IPS-18a (cell line): Measurements from ENCODE around the gene VEGFB.

Experiments used
- H3K27ac ChIP-seq: one replicate; pipeline ENCODE4 v1.5.1; 2013; ENCODE audit warnings: low read length
- H3K27me3 ChIP-seq: one replicate; pipeline ENCODE4 v1.6.1; 2013; ENCODE audit warnings: mild to moderate bottlenecking, low read length; ENCODE audit not compliant: control insufficient read depth, insufficient read depth
- H3K36me3 ChIP-seq: one replicate; pipeline ENCODE4 v1.6.1; 2013; ENCODE audit warnings: low read depth, low read length; ENCODE audit not compliant: control insufficient read depth
- H3K4me1 ChIP-seq: one replicate; pipeline ENCODE4 v1.6.1; 2013; ENCODE audit warnings: low read depth, low read length; ENCODE audit not compliant: control insufficient read depth
- H3K4me3 ChIP-seq: one replicate; pipeline ENCODE4 v1.5.1; 2013; ENCODE audit warnings: low read length
- H3K9ac ChIP-seq: one replicate; pipeline ENCODE4 v1.6.1; 2013; ENCODE audit warnings: mild to moderate bottlenecking, low read length, moderate library complexity
- H3K9me3 ChIP-seq: one replicate; pipeline ENCODE4 v1.6.1; 2013; ENCODE audit warnings: low read depth, low read length; ENCODE audit not compliant: control insufficient read depth

Gene VEGFB

DNA sequence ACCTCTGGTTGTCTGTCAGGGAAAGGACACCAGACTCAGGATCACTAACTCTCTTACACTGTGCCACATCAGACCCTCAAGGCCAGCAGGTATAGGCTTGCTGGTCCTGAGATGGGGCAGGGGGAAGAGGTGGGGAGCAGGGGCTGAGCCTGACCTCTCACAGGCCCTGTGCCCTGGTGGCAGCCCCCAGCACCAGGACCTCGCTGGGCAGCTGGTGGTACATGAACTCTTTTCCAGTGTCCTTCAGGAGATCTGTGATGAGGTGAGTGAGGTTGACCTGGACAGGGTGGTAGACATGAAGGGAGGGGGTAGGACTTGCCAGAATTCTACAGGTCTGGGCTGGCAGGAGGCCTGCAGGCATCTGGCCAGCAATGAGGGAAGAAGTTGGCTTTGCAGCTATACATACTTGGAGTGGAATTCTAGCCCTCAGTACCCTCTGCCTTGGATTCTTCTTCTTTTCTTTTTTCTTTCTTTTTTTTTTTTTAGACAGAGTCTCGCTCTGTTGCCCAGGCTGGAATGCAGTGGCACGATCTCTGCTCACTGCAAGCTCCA is 6.9 kb upstream of the VEGFB start:
- no peaks in the 10 kb centered on the region for H3K36me3 ChIP-seq
- H3K9me3 ChIP-seq, result no peaks in the 10 kb centered on the region
- H3K4me3 ChIP-seq, result no peak overlapping the region
- no peak overlapping the region for H3K9ac ChIP-seq
- H3K4me1 ChIP-seq, result peaks cover 4% of the 10 kb centered on the region
- H3K27ac ChIP-seq, result no peak overlapping the region
- H3K27me3 ChIP-seq, result peaks cover 9% of the 10 kb centered on the region

DNA sequence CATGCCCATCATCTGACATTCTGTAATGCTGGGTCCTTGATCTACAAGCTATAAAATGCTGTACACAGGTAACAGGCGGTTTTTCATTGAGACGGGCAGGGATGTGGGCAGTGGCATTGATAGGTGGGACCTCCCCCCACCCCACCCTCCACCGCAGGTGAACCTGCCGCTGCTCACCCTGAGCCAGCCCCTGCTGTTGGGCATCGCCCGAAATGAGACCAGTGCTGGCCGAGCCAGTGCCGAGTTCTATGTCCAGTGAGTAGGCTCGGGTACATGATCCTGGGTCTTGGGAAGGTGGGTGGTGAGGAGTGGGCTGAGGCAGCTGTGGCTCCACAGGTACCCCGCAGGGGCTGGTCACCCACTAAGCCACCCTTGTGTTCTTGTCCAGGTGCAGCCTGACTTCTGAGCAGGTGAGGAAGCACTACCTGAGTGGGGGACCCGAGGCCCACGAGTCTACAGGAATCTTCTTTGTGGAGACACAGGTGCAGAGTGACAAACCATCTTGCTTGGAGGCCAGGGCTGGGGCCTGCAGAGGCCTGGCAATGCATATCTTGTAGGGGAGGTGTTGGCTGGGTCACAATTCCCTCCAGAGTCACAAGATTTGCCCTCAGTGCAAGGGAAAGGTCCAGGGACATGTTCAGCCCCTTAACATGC is 5.2 kb upstream of the VEGFB start:
- H3K4me1 ChIP-seq, result peaks cover 4% of the 10 kb centered on the region
- H3K27ac ChIP-seq, result no peak overlapping the region
- no peaks in the 10 kb centered on the region for H3K9me3 ChIP-seq
- H3K9ac ChIP-seq, result no peak overlapping the region
- H3K27me3 ChIP-seq, result peaks cover 24% of the 10 kb centered on the region
- no peak overlapping the region for H3K4me3 ChIP-seq
- no peaks in the 10 kb centered on the region for H3K36me3 ChIP-seq

DNA sequence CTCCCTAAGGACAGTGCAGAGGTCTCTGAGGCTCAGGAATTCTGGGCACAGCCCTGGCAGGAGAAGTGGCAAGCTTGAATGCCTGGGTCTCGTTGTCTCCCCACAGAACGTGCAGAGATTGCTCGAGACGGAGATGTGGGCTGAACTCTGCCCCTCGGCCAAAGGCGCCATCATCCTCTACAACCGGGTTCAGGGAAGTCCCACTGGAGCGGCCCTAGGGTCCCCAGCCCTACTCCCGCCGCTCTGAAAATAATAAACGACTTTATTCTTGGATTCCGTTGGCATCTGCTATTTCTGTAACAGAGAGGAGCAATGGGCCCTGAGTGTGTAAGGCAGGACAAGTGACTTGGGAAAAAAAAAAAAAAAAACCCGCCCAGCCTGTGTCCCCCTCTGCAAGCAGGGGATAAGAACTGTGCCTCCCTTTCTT is 4.6 kb upstream of the VEGFB start:
- H3K9ac ChIP-seq, result no peak overlapping the region
- no peaks in the 10 kb centered on the region for H3K36me3 ChIP-seq
- peaks cover 24% of the 10 kb centered on the region for H3K27me3 ChIP-seq
- no peaks in the 10 kb centered on the region for H3K9me3 ChIP-seq
- peaks cover 4% of the 10 kb centered on the region for H3K4me1 ChIP-seq
- H3K4me3 ChIP-seq, result peak overlapping the region; percentile 73
- no peak overlapping the region for H3K27ac ChIP-seq

DNA sequence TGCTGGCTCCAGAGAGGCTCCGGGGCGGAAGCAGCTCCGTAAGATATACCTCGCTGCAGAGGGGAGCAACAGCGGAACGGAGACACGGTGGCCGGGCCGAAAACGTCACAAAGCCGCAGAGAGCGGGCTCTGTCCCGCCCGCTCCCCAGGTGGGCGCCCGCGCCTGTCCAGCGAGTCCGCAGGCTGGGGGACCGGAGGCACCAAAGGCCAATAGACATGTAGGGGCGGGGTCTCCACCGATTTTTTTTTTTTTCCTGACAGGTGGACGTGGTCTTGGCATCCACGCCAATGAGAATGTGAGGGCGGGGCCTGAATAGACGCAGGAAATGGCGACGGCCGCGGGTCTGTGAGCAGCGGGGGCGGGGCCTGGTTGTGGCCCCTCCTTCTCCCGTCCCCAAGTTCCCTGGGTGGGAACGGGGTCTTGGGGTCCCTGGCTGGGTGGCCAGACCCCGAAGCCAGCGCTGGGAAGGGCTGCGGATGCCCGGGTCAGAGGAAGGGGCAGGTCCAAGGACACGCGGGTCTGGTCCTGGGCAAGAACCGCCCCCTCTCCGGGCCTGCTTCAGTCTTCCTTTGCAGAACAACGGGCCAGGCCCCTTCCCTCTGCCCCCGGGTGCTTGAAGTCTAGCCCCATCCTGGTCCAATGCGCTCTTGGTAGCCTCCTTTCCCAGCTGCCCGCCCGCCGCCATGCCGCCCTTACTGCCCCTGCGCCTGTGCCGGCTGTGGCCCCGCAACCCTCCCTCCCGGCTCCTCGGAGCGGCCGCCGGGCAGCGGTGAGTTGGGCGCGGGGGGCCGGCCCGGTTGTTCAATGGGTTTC is 4.0 kb upstream of the VEGFB start, which contains the start of gene DNAJC4:
Gene DNAJC4 (plus strand): TSS at position 378 of the 814 bp plus-strand sequence. CDS start 307 bp downstream, at position 685.
- H3K27ac ChIP-seq, result no peak within 1 kb of the TSS
- H3K27me3 ChIP-seq, result peaks cover 28% of the 10 kb centered on the region
- peak within 1 kb of the TSS; percentile 47 for H3K9ac ChIP-seq
- H3K4me3 ChIP-seq, result peak within 1 kb of the TSS; percentile 73
- H3K36me3 ChIP-seq, result no peaks in the 10 kb centered on the region
- H3K9me3 ChIP-seq, result no peaks in the 10 kb centered on the region
- H3K4me1 ChIP-seq, result peaks cover 4% of the 10 kb centered on the region

DNA sequence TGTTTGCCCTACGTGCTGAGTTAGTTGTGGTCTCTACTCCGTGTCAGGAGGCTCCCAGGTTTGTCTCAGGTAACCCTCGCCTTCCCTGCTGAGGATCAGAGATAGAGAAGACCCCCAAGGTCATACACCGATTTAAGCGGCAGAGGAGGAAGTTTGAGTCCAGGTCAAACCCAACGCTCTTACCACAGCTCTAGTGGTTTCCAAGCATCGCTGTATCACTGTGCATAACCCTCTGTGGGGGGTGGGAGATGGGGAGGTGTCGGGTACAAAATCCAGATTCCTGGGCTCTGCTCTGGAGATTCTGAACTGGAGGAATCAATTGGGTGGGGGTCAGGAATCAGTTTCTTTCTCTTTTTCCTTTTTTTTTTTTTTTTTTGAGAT is 3.4 kb upstream of the VEGFB start:
- peak overlapping the region; percentile 73 for H3K4me3 ChIP-seq
- H3K27ac ChIP-seq, result no peak overlapping the region
- H3K36me3 ChIP-seq, result no peaks in the 10 kb centered on the region
- H3K27me3 ChIP-seq, result peaks cover 30% of the 10 kb centered on the region
- peak overlapping the region; percentile 47 for H3K9ac ChIP-seq
- peaks cover 4% of the 10 kb centered on the region for H3K4me1 ChIP-seq
- H3K9me3 ChIP-seq, result no peaks in the 10 kb centered on the region

DNA sequence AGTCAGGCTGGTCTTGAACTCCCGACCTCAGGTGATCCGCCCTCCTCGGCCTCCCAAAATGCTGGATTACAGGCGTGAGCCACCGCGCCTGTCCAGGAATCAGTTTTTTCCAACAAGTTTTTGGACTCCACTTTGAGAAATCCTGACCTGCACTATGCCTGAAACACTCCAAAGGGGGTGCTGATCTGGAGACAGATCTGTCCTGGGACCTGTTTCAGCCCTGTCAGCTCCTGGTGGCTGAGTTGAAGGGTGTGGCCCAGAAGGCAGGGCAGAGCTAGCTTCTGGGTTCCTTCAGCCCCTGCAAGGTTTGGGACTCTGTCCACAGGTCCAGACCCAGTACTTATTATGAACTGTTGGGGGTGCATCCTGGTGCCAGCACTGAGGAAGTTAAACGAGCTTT is 2.8 kb upstream of the VEGFB start:
- H3K9me3 ChIP-seq, result no peaks in the 10 kb centered on the region
- H3K27ac ChIP-seq, result no peak overlapping the region
- H3K27me3 ChIP-seq, result peaks cover 30% of the 10 kb centered on the region
- peaks cover 4% of the 10 kb centered on the region for H3K4me1 ChIP-seq
- H3K4me3 ChIP-seq, result no peak overlapping the region
- no peaks in the 10 kb centered on the region for H3K36me3 ChIP-seq
- H3K9ac ChIP-seq, result no peak overlapping the region

DNA sequence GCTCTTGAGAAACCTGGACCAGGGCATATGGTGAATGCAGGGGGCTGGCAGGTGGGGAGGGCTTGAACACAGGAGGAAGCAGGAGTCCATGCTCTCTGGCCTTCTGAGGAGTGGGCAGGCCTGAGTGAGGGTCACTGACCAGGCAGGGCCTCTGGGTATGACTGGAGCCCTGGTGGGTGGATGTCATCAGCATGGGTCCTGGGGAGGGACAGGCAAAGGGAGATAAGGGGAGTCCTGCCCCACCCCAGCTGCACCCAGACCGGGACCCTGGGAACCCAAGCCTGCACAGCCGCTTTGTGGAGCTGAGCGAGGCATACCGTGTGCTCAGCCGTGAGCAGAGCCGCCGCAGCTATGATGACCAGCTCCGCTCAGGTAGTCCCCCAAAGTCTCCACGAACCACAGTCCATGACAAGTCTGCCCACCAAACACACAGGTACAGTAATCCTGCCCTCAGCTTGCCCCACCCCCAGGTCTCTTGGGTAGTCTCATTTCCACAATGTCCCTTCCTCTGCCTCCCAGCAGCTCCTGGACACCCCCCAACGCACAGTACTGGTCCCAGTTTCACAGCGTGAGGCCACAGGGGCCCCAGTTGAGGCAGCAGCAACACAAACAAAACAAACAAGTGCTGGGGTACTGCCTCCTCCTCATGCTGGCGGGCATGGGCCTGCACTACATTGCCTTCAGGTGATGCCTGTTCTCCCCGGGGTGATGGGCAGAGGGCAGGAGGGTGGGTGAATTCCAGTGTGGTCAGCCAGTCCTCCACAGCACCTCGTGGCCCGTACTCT is 2.0 kb upstream of the VEGFB start:
- no peak overlapping the region for H3K27ac ChIP-seq
- peaks cover 4% of the 10 kb centered on the region for H3K4me1 ChIP-seq
- H3K4me3 ChIP-seq, result no peak overlapping the region
- H3K9me3 ChIP-seq, result no peaks in the 10 kb centered on the region
- H3K36me3 ChIP-seq, result no peaks in the 10 kb centered on the region
- no peak overlapping the region for H3K9ac ChIP-seq
- H3K27me3 ChIP-seq, result peaks cover 30% of the 10 kb centered on the region

DNA sequence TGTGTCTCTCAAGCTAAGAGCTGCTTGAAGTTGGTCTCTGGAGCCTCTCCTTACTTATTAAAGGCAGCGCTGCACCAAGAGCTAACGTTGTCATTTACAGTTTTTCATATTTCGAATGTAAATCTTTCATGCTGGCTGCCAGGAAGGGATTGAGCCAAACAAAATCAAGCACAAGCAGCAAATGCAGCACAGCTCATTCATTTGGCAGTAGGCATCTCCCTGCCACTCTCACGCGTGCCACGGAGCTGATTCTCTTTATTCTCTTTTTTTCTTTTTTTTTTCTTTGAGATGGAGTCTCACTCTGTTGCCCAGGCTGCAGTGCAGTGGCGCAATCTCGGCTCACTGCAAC is 1.4 kb upstream of the VEGFB start:
- Histone ChIP-seq H3K4me3 (no peak overlapping the region), H3K27ac (no peak overlapping the region), H3K4me1 (peaks cover 4% of the 10 kb centered on the region), H3K27me3 (peaks cover 30% of the 10 kb centered on the region), H3K9me3 (no peaks in the 10 kb centered on the region), H3K36me3 (no peaks in the 10 kb centered on the region), H3K9ac (no peak overlapping the region)

DNA sequence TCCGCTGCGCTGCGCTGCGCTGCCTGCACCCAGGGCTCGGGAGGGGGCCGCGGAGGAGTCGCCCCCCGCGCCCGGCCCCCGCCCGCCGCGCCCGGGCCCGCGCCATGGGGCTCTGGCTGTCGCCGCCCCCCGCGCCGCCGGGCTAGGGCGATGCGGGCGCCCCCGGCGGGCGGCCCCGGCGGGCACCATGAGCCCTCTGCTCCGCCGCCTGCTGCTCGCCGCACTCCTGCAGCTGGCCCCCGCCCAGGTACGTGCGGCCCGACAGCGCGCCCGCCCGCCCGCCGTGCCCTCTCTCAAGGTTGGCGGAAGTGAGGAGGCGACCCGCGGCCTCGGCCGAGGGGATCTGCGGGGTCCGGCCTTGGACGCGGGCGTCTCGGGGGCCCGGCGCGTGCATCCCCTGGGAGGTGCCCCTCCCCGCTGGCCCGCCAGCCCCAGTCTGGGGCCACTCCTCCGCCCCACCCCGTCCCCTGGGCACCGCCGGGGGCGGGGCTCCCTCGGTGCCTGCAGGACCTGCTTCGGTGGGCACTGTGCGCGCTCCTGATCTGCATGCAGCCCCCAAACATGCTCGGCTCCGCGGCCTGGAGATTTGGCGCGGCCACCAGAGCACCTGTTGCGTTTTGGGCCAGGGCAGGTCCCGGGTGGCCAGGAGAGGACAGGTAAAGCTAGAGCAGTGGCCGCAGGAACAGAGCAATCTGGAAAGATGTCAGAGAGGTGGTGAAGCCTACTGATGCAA is 429 bp downstream of the VEGFB start:
- Histone ChIP-seq H3K4me3 (peak overlapping the region; percentile 53), H3K9me3 (no peaks in the 10 kb centered on the region), H3K4me1 (peaks cover 4% of the 10 kb centered on the region), H3K9ac (no peak overlapping the region), H3K27ac (no peak overlapping the region), H3K36me3 (no peaks in the 10 kb centered on the region), H3K27me3 (peaks cover 30% of the 10 kb centered on the region)

DNA sequence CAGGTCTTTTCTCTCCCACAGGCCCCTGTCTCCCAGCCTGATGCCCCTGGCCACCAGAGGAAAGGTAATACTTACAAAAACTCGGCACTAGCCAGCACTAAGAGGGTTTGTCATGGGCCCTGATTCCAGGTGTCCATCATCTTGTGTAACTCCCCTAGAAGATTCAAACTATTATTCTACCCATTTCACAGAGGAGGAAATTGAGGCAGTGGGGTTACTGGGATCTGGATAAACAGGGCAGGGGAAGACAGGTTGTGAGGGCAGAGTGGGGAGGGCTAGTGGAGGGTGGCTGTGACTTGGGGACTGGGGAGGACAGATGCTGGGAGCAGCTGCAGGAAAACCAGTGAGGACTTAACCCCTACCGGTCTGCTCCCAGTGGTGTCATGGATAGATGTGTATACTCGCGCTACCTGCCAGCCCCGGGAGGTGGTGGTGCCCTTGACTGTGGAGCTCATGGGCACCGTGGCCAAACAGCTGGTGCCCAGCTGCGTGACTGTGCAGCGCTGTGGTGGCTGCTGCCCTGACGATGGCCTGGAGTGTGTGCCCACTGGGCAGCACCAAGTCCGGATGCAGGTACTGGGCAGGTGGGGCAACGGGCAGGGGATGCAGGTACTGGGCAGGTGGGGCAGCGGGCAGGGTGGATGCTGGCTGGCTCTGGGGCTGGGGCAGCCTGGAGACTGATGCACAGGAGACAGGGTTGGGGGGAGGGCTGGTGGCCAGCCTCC is 1.2 kb downstream of the VEGFB start:
- no peak overlapping the region for H3K27ac ChIP-seq
- peaks cover 30% of the 10 kb centered on the region for H3K27me3 ChIP-seq
- H3K9me3 ChIP-seq, result no peaks in the 10 kb centered on the region
- H3K9ac ChIP-seq, result no peak overlapping the region
- H3K36me3 ChIP-seq, result no peaks in the 10 kb centered on the region
- H3K4me1 ChIP-seq, result peaks cover 4% of the 10 kb centered on the region
- H3K4me3 ChIP-seq, result peak overlapping the region; percentile 53
